HCT116 (cell line): ENCODE results near the gene OTP. TPM values are rescaled to one million over a fixed set of nuclear protein-coding genes. Genes with fewer than 3 reads are reported as not detected.

Experiments
- ATAC-seq: fragments of 200-7000 bp; cut with Tn5 transposase; 2 replicates; pipeline ENCODE4 v1.9.1; 2020; ENCODE audit warnings: mild to moderate bottlenecking, moderate library complexity
- BruUV-seq: library from RNA; stranded (reverse); fragments of 400-500 nt; replicated peaks from 2 replicates; lab custom pipeline; 2021; lab: Mats Ljungman, UMichigan
- CTCF ChIA-PET: fragments of 300-600 bp; sonication (Branson Sonifier 250); formaldehyde crosslinking; loops from one replicate; lab custom pipeline; 2021; ENCODE audit warnings: antibody characterized with exemption; lab: Charles Lee
- POLR2A ChIA-PET: fragments of 300-600, 350-600 bp; sonication (Branson Sonifier 250); formaldehyde crosslinking; loops from one replicate; lab custom pipeline; 2021; ENCODE audit warnings: antibody characterized with exemption; lab: Charles Lee
- RAD21 ChIA-PET, 2 experiments: fragments of 300-600 bp; sonication (Branson Sonifier 250); formaldehyde crosslinking; loops; one replicate each; lab custom pipeline; 2023; ENCODE audit warnings: low total read pairs in 2 of 2; ENCODE audit not compliant: uncharacterized antibody in 2 of 2, unreplicated experiment in 2 of 2, low non-redundant PET in 1 of 2; lab: Charles Lee
- DNase-seq: peaks from one replicate; pipeline ENCODE4 v3.0.0-alpha.2; 2010; ENCODE audit warnings: low read depth, low spot score
- H2AFZ ChIP-seq: fragments of 200-600 bp; shearing (Covaris generic), sonication (generic); 2 replicates; pipeline ENCODE4 v1.6.1; 2017; ENCODE audit warnings: low read depth, mixed run types, mixed read lengths, antibody characterized with exemption, low read length; ENCODE audit not compliant: poor library complexity, severe bottlenecking
- H3K27ac ChIP-seq: 2 replicates; pipeline ENCODE4 v1.5.1; 2012; ENCODE audit warnings: low read depth, low read length
- H3K27me3 ChIP-seq: fragments of 200-600 bp; sonication (generic); 2 replicates; pipeline ENCODE4 v1.6.1; 2016; ENCODE audit warnings: mixed run types, low read length, mixed read lengths; ENCODE audit not compliant: insufficient read depth
- H3K36me3 ChIP-seq, 2 experiments: fragments of 200-500 bp in 1 of 2; fragments of 200-600 bp in 1 of 2; sonication (Bioruptor generic) in 1 of 2; sonication (generic) in 1 of 2; 2 replicates each; pipeline versions ENCODE4 v1.5.1 to v1.6.1; 2014 to 2016; ENCODE audit warnings: low read length in 2 of 2, inconsistent platforms in 1 of 2, mixed read lengths in 1 of 2, mixed run types in 1 of 2; ENCODE audit not compliant: insufficient read depth in 2 of 2, control insufficient read depth in 1 of 2
- H3K4me1 ChIP-seq, 2 experiments: fragments of 200-600 bp in 1 of 2; sonication (generic) in 1 of 2; 2 replicates each; pipeline versions ENCODE4 v1.5.1 to v1.6.1; 2012 to 2017; ENCODE audit warnings: low read length in 2 of 2, inconsistent platforms in 1 of 2, mild to moderate bottlenecking in 1 of 2, mixed read lengths in 1 of 2, mixed run types in 1 of 2, moderate library complexity in 1 of 2; ENCODE audit not compliant: insufficient read depth in 2 of 2, control insufficient read depth in 1 of 2
- H3K4me2 ChIP-seq: fragments of 200-600 bp; sonication (generic); 2 replicates; pipeline ENCODE4 v1.6.1; 2017; ENCODE audit warnings: mixed run types, low read length, mixed read lengths
- H3K4me3 ChIP-seq, 2 experiments: fragments of 200-600 bp in 1 of 2; sonication (generic) in 1 of 2; replicated peaks in 1 of 2; 2 replicates each; pipeline ENCODE4 v1.5.1; 2011 to 2016; ENCODE audit warnings: low read length in 2 of 2, control low read depth in 1 of 2, low read depth in 1 of 2, mild to moderate bottlenecking in 1 of 2, mixed read lengths in 1 of 2, mixed run types in 1 of 2
- H3K79me2 ChIP-seq: fragments of 200-600 bp; sonication (generic); 2 replicates; pipeline ENCODE4 v1.6.1; 2017; ENCODE audit warnings: mild to moderate bottlenecking, mixed run types, low read length, moderate library complexity, mixed read lengths; ENCODE audit not compliant: insufficient read depth
- H3K9ac ChIP-seq: fragments of 200-600 bp; sonication (generic); 2 replicates; pipeline ENCODE4 v1.6.1; 2016; ENCODE audit warnings: low read length, mixed read lengths
- H3K9me2 ChIP-seq: fragments of 200-600 bp; sonication (generic), shearing (Covaris generic); 2 replicates; pipeline ENCODE4 v1.6.1; 2017; ENCODE audit warnings: mixed run types, mild to moderate bottlenecking, moderate library complexity; ENCODE audit not compliant: insufficient read depth
- H3K9me3 ChIP-seq, 2 experiments: fragments of 200-500 bp in 1 of 2; fragments of 200-600 bp in 1 of 2; sonication (Bioruptor generic) in 1 of 2; sonication (generic) in 1 of 2; 2 replicates each; pipeline ENCODE4 v1.6.1; 2014 to 2017; ENCODE audit warnings: low read length in 2 of 2, mixed read lengths in 2 of 2, inconsistent platforms in 1 of 2, low read depth in 1 of 2, mild to moderate bottlenecking in 1 of 2, mixed run types in 1 of 2, moderate library complexity in 1 of 2; ENCODE audit not compliant: control insufficient read depth in 1 of 2, insufficient read depth in 1 of 2
- H4K20me1 ChIP-seq: fragments of 200-600 bp; sonication (generic), shearing (Covaris generic); 2 replicates; pipeline ENCODE4 v1.6.1; 2017; ENCODE audit warnings: mixed run types, mild to moderate bottlenecking, moderate library complexity; ENCODE audit not compliant: insufficient read depth
- CEBPB ChIP-seq: IDR thresholded peaks from 2 replicates; pipeline ENCODE4 v1.6.1; 2012; ENCODE audit warnings: low read depth
- CTCF ChIP-seq, 3 experiments: fragments of 200-600 bp in 1 of 3; sonication (generic) in 1 of 3; IDR thresholded peaks in 2 of 3; conservative IDR thresholded peaks in 1 of 3; 2 replicates each; pipeline ENCODE4 v1.5.1; 2012 to 2017; ENCODE audit warnings: low read depth in 2 of 3, low read length in 2 of 3, antibody characterized with exemption in 1 of 3, borderline replicate concordance in 1 of 3, control low read depth in 1 of 3, mild to moderate bottlenecking in 1 of 3, mixed read lengths in 1 of 3, mixed run types in 1 of 3, moderate library complexity in 1 of 3; ENCODE audit not compliant: insufficient read depth in 1 of 3
- EGR1 ChIP-seq: IDR thresholded peaks from 2 replicates; pipeline ENCODE4 v1.6.1; 2012; ENCODE audit warnings: low read depth
- ELF1 ChIP-seq: IDR thresholded peaks from 2 replicates; pipeline ENCODE4 v1.6.1; 2012; ENCODE audit warnings: low read depth, borderline replicate concordance
- EZH2 ChIP-seq: fragments of 200-600 bp; sonication (generic); IDR thresholded peaks from 2 replicates; pipeline ENCODE4 v1.6.1; 2017; ENCODE audit warnings: antibody characterized with exemption, mixed run types
- EZH2phosphoT487 ChIP-seq: fragments of 200-600 bp; IDR thresholded peaks from 2 replicates; pipeline ENCODE4 v1.6.1; 2018; ENCODE audit warnings: antibody characterized with exemption, borderline replicate concordance
- JUND ChIP-seq: IDR thresholded peaks from 2 replicates; pipeline ENCODE4 v1.6.1; 2012
- MAX ChIP-seq: IDR thresholded peaks from 2 replicates; pipeline ENCODE4 v1.6.1; 2012
- POLR2A ChIP-seq: IDR thresholded peaks from 2 replicates; pipeline ENCODE4 v1.7.0; 2011; ENCODE audit warnings: borderline replicate concordance; ENCODE audit not compliant: insufficient read depth, insufficient read length; ENCODE audit errors: extremely low read depth
- POLR2AphosphoS5 ChIP-seq: IDR thresholded peaks from 2 replicates; pipeline ENCODE4 v1.6.1; 2011; ENCODE audit warnings: mild to moderate bottlenecking, low read depth, low read length, moderate library complexity
- RAD21 ChIP-seq: IDR thresholded peaks from 2 replicates; pipeline ENCODE4 v1.6.1; 2012; ENCODE audit warnings: low read depth, mild to moderate bottlenecking
- SIN3A ChIP-seq: IDR thresholded peaks from 2 replicates; pipeline ENCODE4 v1.6.1; 2012; ENCODE audit warnings: low read depth
- SRF ChIP-seq: IDR thresholded peaks from 2 replicates; pipeline ENCODE4 v1.6.1; 2012; ENCODE audit warnings: low read depth
- TCF7L2 ChIP-seq: IDR thresholded peaks from 2 replicates; pipeline ENCODE4 v1.7.0; 2011; ENCODE audit warnings: borderline replicate concordance, inconsistent platforms; ENCODE audit not compliant: insufficient read depth, insufficient read length; ENCODE audit errors: extremely low read depth
- YY1 ChIP-seq: IDR thresholded peaks from 2 replicates; pipeline ENCODE4 v1.6.1; 2011; ENCODE audit warnings: low read length, low read depth, moderate library complexity, mild to moderate bottlenecking; ENCODE audit not compliant: insufficient replicate concordance; ENCODE audit errors: extremely low read depth
- ZBTB33 ChIP-seq: IDR thresholded peaks from 2 replicates; pipeline ENCODE4 v1.6.1; 2011; ENCODE audit warnings: mild to moderate bottlenecking, low read length, moderate library complexity; ENCODE audit not compliant: insufficient replicate concordance; ENCODE audit errors: extremely low read depth
- ZFX ChIP-seq: fragments of 450-650 bp; IDR thresholded peaks from 2 replicates; pipeline ENCODE4 v1.6.1; 2017
- ZNF274 ChIP-seq: fragments of 200-500 bp; sonication (Bioruptor generic); IDR thresholded peaks from 2 replicates; pipeline ENCODE4 v1.6.1; 2014; ENCODE audit warnings: mild to moderate bottlenecking, low read depth, low read length, inconsistent platforms
- intact Hi-C: fragments of 100-400 bp; cut with micrococcal nuclease; formaldehyde crosslinking; loops from 2 replicates; pipeline ENCODE4 v1.10.0; 2022
- total RNA-seq: library from RNA; stranded (reverse); gene quantifications from one replicate; pipeline ENCODE4 v1.2.1, GENCODE V29; 2021; ENCODE audit not compliant: unreplicated experiment

Gene OTP
- total RNA-seq, 1 experiment from 2014 or later = 0.07 TPM

- TF ChIP-seq EZH2phosphoT487 = no peak
- TF ChIP-seq RAD21 = no peak
These were observed 50.3 kb downstream of the OTP start (continued) for GRCh38 chr5:77588175-77588574.

GRCh38 chr5:77586101-77586500 lies 52.4 kb downstream of the OTP start:
- intact Hi-C loops = no loop called here
- CTCF ChIA-PET = interaction anchor here (1.0 kb wide), 1 partner anchor 25 kb away, joined by 3 read pairs; no protein-coding TSS in a partner anchor
- DNase-seq = no peak

More at GRCh38 chr5:77586101-77586500, 52.4 kb downstream of the OTP start:
- no peak for ATAC-seq
- no peak for TF ChIP-seq CEBPB
- TF ChIP-seq YY1 = no peak
- TF ChIP-seq ZFX = no peak
- no peak for TF ChIP-seq SRF
- TF ChIP-seq ELF1 = no peak
- TF ChIP-seq POLR2AphosphoS5 = no peak
- no peak for TF ChIP-seq MAX
- no peak for TF ChIP-seq ZBTB33
- no peak for TF ChIP-seq ZNF274
- no peak for TF ChIP-seq EZH2phosphoT487
- TF ChIP-seq EGR1 = no peak
- no peak for TF ChIP-seq JUND
- TF ChIP-seq SIN3A = no peak
- TF ChIP-seq EZH2 = no peak
- no peak for TF ChIP-seq POLR2A
- no peak for TF ChIP-seq CTCF (IDR thresholded peaks at IDR 0.05 in 2 of 3, conservative IDR thresholded peaks at IDR 0.05 in 1 of 3; ENCODE audit: borderline replicate concordance in 1 of 3, insufficient read depth in 1 of 3, low read depth in 2 of 3, low read length in 2 of 3)
- no peak for TF ChIP-seq TCF7L2
- Histone ChIP-seq H2AFZ (no peak overlapping the region), H3K4me2 (no peak overlapping the region), H3K9me2 (peaks cover 1% of the 10 kb centered on the region; the same call in 1 of the 2 replicates), H3K9me3 (no peaks in the 10 kb centered on the region), H3K27me3 (no peaks in the 10 kb centered on the region), H3K27ac (no peak overlapping the region), H3K79me2 (no peaks in the 10 kb centered on the region), H3K9ac (no peak overlapping the region), H3K4me1 (no peaks in the 10 kb centered on the region), H3K36me3 (no peaks in the 10 kb centered on the region), H3K4me3 (no peak overlapping the region), H4K20me1 (no peaks in the 10 kb centered on the region)
- RAD21 ChIA-PET = no interaction called here
- no TSS peak for BruUV-seq
- POLR2A ChIA-PET = no interaction called here
